ENCODE results near the gene SUN5. TPM values are rescaled to one million over a fixed set of nuclear protein-coding genes. Genes with fewer than 3 reads are reported as not detected.

The SUN5 gene
- total and polyA plus RNA-seq, 4 donors, result not detected

- TF ChIP-seq, protein P1, sequence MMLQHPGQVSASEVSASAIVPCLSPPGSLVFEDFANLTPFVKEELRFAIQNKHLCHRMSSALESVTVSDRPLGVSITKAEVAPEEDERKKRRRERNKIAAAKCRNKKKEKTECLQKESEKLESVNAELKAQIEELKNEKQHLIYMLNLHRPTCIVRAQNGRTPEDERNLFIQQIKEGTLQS (IDR thresholded peaks at IDR 0.05), result no peak
- no peak for TF ChIP-seq FOXA2 (IDR thresholded peaks at IDR 0.05)
Observed at GRCh38 chr20:33043731-33044181, 39.5 kb upstream of the SUN5 start (continued).

DNA sequence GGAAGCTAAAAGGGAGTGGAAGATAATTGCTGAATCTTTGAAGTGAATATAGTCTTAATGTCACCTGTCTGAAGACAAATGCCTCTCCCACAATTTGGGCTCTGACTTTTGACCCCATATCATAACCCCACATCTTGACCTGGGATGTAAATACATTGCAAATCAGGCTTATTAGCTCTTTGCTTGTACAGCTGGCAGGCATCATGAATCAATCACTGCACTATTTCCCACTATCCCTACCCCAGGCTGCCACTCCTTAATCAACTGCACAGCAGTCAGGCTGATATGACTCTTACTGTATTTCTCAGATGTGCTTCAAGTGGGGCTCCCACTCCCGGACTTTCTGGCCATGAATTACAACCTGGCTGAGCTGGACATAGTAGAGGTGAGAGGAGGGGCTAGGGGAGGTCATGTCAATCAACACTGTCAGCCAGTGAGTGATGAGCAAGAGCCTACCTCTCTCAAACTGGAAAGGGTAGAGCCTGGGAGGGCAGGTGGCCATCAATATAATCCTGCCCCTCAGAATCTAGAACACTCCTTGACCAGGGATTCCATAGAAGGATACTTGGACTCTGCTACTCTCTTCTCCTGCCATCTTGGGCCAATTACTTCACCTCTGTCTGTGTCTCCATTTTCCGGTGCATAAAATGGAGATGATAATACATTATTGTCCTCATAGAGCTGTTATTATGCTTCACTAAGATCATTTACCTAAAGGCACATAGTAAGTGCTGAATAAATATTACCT lies 38.9 kb upstream of the SUN5 start:
- Histone ChIP-seq H3K4me1 (ENCODE audit: control insufficient read depth in 4 of 4, insufficient read depth in 4 of 4, low read length in 3 of 4) (no peaks in the 10 kb centered on the region), H3K4me3 (ENCODE audit: low read depth in 1 of 3, low read length in 3 of 3) (no peak overlapping the region), H3K27ac (ENCODE audit: low read depth in 1 of 2, low read length in 2 of 2) (no peak overlapping the region), H3K9me3 (ENCODE audit: control insufficient read depth in 4 of 4, low read length in 3 of 4) (peaks cover 0 to 3% (median 0%) of the 10 kb centered on the region in 4 donors), H3K27me3 (ENCODE audit: control insufficient read depth in 4 of 4, insufficient read depth in 4 of 4, low read length in 3 of 4) (no peaks in the 10 kb centered on the region), H3K36me3 (ENCODE audit: control insufficient read depth in 4 of 4, insufficient read depth in 3 of 4, low read depth in 1 of 4, low read length in 3 of 4) (no peaks in the 10 kb centered on the region), H3K9ac (ENCODE audit: low read depth in 1 of 2, low read length in 2 of 2) (no peak overlapping the region)
- no peak for TF ChIP-seq HNF4G (IDR thresholded peaks at IDR 0.05)
- no peak for TF ChIP-seq FOXA2 (IDR thresholded peaks at IDR 0.05)
- no peak for TF ChIP-seq YY1 (IDR thresholded peaks at IDR 0.05)
- TF ChIP-seq, protein P2, sequence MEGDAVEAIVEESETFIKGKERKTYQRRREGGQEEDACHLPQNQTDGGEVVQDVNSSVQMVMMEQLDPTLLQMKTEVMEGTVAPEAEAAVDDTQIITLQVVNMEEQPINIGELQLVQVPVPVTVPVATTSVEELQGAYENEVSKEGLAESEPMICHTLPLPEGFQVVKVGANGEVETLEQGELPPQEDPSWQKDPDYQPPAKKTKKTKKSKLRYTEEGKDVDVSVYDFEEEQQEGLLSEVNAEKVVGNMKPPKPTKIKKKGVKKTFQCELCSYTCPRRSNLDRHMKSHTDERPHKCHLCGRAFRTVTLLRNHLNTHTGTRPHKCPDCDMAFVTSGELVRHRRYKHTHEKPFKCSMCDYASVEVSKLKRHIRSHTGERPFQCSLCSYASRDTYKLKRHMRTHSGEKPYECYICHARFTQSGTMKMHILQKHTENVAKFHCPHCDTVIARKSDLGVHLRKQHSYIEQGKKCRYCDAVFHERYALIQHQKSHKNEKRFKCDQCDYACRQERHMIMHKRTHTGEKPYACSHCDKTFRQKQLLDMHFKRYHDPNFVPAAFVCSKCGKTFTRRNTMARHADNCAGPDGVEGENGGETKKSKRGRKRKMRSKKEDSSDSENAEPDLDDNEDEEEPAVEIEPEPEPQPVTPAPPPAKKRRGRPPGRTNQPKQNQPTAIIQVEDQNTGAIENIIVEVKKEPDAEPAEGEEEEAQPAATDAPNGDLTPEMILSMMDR (IDR thresholded peaks at IDR 0.05; ENCODE audit: low read depth, low read length, missing input control), result no peak
- TF ChIP-seq TAF1 (conservative IDR thresholded peaks at IDR 0.05), result no peak
- TF ChIP-seq EGR1 (IDR thresholded peaks at IDR 0.05; ENCODE audit: low read depth in 2 of 2), result no peak
- TF ChIP-seq GABPA (IDR thresholded peaks at IDR 0.05 in 1 of 2, conservative IDR thresholded peaks at IDR 0.05 in 1 of 2), result no peak
- TF ChIP-seq RXRA (IDR thresholded peaks at IDR 0.05), result no peak
- no peak for TF ChIP-seq FOXA1 (IDR thresholded peaks at IDR 0.05)
- TF ChIP-seq HNF4A (conservative IDR thresholded peaks at IDR 0.05), result no peak
- no peak for TF ChIP-seq RAD21 (IDR thresholded peaks at IDR 0.05)
- no peak for TF ChIP-seq JUND (IDR thresholded peaks at IDR 0.05)
- TF ChIP-seq SP1 (IDR thresholded peaks at IDR 0.05), result no peak
- TF ChIP-seq, protein P3, sequence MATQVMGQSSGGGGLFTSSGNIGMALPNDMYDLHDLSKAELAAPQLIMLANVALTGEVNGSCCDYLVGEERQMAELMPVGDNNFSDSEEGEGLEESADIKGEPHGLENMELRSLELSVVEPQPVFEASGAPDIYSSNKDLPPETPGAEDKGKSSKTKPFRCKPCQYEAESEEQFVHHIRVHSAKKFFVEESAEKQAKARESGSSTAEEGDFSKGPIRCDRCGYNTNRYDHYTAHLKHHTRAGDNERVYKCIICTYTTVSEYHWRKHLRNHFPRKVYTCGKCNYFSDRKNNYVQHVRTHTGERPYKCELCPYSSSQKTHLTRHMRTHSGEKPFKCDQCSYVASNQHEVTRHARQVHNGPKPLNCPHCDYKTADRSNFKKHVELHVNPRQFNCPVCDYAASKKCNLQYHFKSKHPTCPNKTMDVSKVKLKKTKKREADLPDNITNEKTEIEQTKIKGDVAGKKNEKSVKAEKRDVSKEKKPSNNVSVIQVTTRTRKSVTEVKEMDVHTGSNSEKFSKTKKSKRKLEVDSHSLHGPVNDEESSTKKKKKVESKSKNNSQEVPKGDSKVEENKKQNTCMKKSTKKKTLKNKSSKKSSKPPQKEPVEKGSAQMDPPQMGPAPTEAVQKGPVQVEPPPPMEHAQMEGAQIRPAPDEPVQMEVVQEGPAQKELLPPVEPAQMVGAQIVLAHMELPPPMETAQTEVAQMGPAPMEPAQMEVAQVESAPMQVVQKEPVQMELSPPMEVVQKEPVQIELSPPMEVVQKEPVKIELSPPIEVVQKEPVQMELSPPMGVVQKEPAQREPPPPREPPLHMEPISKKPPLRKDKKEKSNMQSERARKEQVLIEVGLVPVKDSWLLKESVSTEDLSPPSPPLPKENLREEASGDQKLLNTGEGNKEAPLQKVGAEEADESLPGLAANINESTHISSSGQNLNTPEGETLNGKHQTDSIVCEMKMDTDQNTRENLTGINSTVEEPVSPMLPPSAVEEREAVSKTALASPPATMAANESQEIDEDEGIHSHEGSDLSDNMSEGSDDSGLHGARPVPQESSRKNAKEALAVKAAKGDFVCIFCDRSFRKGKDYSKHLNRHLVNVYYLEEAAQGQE (IDR thresholded peaks at IDR 0.05), result no peak
- no peak for TF ChIP-seq NR2F2 (IDR thresholded peaks at IDR 0.05)
- TF ChIP-seq, protein P4, sequence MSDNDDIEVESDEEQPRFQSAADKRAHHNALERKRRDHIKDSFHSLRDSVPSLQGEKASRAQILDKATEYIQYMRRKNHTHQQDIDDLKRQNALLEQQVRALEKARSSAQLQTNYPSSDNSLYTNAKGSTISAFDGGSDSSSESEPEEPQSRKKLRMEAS (IDR thresholded peaks at IDR 0.05), result no peak
- TF ChIP-seq, protein P1 (IDR thresholded peaks at IDR 0.05), result no peak
- no peak for TF ChIP-seq ZBTB33 (IDR thresholded peaks at IDR 0.05)
- WGBS, result 78% methylated on average over 2 of the region's 2 CpGs
- DNase-seq (ENCODE audit: low spot score), result no peak
